ENCODE data around the gene DCST1. TPM values are rescaled to one million over a fixed set of nuclear protein-coding genes. Genes with fewer than 3 reads are reported as not detected.

Gene DCST1
- total and polyA plus RNA-seq, 2 donors (not counting 1 experiment from before 2014, with no cell fraction given): 0.22 TPM; not detected in 1

DNA sequence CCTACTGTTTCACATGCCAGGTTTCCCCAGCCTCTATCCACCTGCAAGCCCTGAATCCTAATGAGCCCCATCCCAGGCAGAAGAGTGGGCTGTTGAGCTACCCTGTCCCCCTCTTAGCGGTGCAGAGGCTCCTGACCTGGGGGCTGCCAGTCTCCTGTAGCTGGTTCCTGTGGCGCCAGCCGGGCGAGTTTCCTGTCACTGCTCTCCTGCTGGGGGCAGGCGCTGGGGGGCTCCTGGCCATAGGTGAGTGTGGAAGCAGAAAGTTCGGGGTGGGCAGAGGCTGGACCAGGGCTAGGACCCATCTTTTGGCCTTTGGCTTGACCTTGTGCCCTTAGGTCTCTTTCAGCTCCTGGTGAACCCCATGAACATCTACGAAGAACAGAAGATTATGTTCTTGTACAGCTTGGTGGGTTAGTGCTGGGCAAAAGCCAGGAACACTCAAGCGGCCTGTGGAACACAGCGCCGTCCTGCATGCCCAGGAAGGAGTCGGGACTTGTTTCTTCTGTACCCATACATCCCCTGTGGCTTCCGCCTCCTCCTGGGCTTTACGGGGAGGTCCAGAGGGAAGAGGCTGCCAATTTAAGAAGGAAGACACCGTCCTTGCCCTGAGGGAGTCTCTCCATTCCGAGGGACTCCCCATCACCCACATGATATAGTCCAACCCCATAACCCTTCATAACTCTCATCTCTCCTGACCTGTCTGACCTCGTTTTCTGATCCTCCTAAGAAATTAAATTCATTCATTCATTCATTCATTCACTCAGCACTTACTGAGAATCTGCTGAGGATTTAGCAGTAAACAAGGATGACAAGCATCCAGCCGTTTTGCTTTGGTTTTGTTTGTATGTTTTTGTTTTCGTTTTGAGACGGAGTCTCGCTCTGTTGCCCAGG, 939 bp downstream of the DCST1 start:
- H3K9ac ChIP-seq (ENCODE audit: low read length): no peak overlapping the region
- POLR2A ChIA-PET: no interaction called here
- no peaks in the 10 kb centered on the region for H3K79me2 ChIP-seq (ENCODE audit: control insufficient read depth, insufficient read depth, low read length)
- H3K4me1 Mint-ChIP-seq: no peaks in the 10 kb centered on the region
- no peak for DNase-seq
- H3K4me3 ChIP-seq (ENCODE audit: control extremely low read depth in 1 of 5, extremely low read depth in 1 of 5, insufficient read depth in 1 of 5, low read depth in 2 of 5, low read length in 4 of 5): no peak overlapping the region
- H3K9me3 Mint-ChIP-seq (ENCODE audit: insufficient read depth): no peaks in the 10 kb centered on the region
- H3K27me3 Mint-ChIP-seq: peaks cover 18% of the 10 kb centered on the region
- no peak overlapping the region for H3K4me3 Mint-ChIP-seq
- H2AFZ ChIP-seq (ENCODE audit: insufficient read depth, low read depth, low read length, poor library complexity, severe bottlenecking): no peak overlapping the region
- ATAC-seq (ENCODE audit: low read depth): no peak
- H3K9me3 ChIP-seq (ENCODE audit: control extremely low read depth in 1 of 3, control insufficient read depth in 2 of 3, insufficient read depth in 1 of 3, low read length in 2 of 3): no peaks in the 10 kb centered on the region
- CTCF ChIA-PET: interaction anchor here (0.8 to 1.6 kb wide), 4 partner anchors 17 to 27 kb away, joined by 3 to 6 read pairs (median 3); no protein-coding TSS in a partner anchor
- H4K20me1 ChIP-seq (ENCODE audit: control insufficient read depth, insufficient read depth, low read length, poor library complexity, severe bottlenecking): no peaks in the 10 kb centered on the region
- intact Hi-C loops (cut with micrococcal nuclease): no loop called here
- H3K27ac Mint-ChIP-seq: no peak overlapping the region
- no peak overlapping the region for H3K4me2 ChIP-seq (replicated peaks; ENCODE audit: low read depth, low read length, poor library complexity, severe bottlenecking)
- peaks cover 0 to 17% (median 0%) of the 10 kb centered on the region in 4 experiments for H3K27me3 ChIP-seq (replicated peaks in 1 of 4; ENCODE audit: control extremely low read depth in 1 of 4, control insufficient read depth in 3 of 4, insufficient read depth in 4 of 4, low read length in 3 of 4)
- H3K36me3 ChIP-seq (replicated peaks in 1 of 2; ENCODE audit: control extremely low read depth in 1 of 2, control insufficient read depth in 1 of 2, extremely low read depth in 1 of 2, insufficient read depth in 2 of 2, low read length in 1 of 2): no peaks in the 10 kb centered on the region
- TF ChIP-seq EZH2 (IDR thresholded peaks at IDR 0.05; ENCODE audit: borderline replicate concordance, insufficient read depth, low read depth, low read length, poor library complexity, severe bottlenecking) (no peak), CTCF (IDR thresholded peaks at IDR 0.05) (no peak)
- WGBS (ENCODE audit: insufficient coverage): 85% methylated on average over 16 of the region's 20 CpGs
- no peak overlapping the region for H3K27ac ChIP-seq (ENCODE audit: low read length in 2 of 2)
- no peaks in the 10 kb centered on the region for H3K4me1 ChIP-seq (ENCODE audit: control insufficient read depth in 2 of 2, insufficient read depth in 2 of 2, low read length in 2 of 2)

DNA sequence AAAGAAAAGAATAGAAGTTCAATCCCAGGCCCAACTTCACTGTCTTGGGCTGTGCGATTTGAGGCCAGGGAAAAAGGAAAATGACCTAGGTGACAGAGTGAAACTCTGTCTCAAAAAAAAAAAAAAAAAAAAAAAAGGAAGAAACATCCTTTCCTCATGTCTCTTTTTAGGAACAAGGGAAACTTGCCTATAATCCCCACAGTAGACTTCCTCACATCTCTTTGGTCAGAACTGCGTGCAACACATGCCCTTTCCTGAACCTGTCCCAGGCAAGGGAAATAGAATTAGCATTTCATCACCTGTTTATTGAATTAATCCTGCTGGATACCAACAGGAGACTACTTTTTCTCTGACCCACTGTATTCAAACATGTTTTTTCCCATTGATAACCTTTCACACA, 2.3 kb downstream of the DCST1 start:
- no peaks in the 10 kb centered on the region for H3K9me3 Mint-ChIP-seq (ENCODE audit: insufficient read depth)
- no peak overlapping the region for H3K27ac ChIP-seq (ENCODE audit: low read length in 2 of 2)
- WGBS (ENCODE audit: insufficient coverage): 93% methylated on average over 1 of the region's 2 CpGs
- peaks cover 20% of the 10 kb centered on the region for H3K27me3 Mint-ChIP-seq
- H3K27me3 ChIP-seq (replicated peaks in 1 of 4; ENCODE audit: control extremely low read depth in 1 of 4, control insufficient read depth in 3 of 4, insufficient read depth in 4 of 4, low read length in 3 of 4): peaks cover 0 to 17% (median 0%) of the 10 kb centered on the region in 4 experiments
- no peaks in the 10 kb centered on the region for H3K4me1 ChIP-seq (ENCODE audit: control insufficient read depth in 2 of 2, insufficient read depth in 2 of 2, low read length in 2 of 2)
- H3K4me3 Mint-ChIP-seq: no peak overlapping the region
- no peak overlapping the region for H3K9ac ChIP-seq (ENCODE audit: low read length)
- intact Hi-C loops (cut with micrococcal nuclease): no loop called here
- H3K36me3 ChIP-seq (replicated peaks in 1 of 2; ENCODE audit: control extremely low read depth in 1 of 2, control insufficient read depth in 1 of 2, extremely low read depth in 1 of 2, insufficient read depth in 2 of 2, low read length in 1 of 2): no peaks in the 10 kb centered on the region
- H3K4me3 ChIP-seq (ENCODE audit: control extremely low read depth in 1 of 5, extremely low read depth in 1 of 5, insufficient read depth in 1 of 5, low read depth in 2 of 5, low read length in 4 of 5): no peak overlapping the region
- no peak for TF ChIP-seq CTCF (IDR thresholded peaks at IDR 0.05)
- TF ChIP-seq EZH2 (IDR thresholded peaks at IDR 0.05; ENCODE audit: borderline replicate concordance, insufficient read depth, low read depth, low read length, poor library complexity, severe bottlenecking): no peak
- ATAC-seq (ENCODE audit: low read depth) (no peak), DNase-seq (no peak)
- no peaks in the 10 kb centered on the region for H3K9me3 ChIP-seq (ENCODE audit: control extremely low read depth in 1 of 3, control insufficient read depth in 2 of 3, insufficient read depth in 1 of 3, low read length in 2 of 3)
- no peak overlapping the region for H3K4me2 ChIP-seq (replicated peaks; ENCODE audit: low read depth, low read length, poor library complexity, severe bottlenecking)
- no peaks in the 10 kb centered on the region for H4K20me1 ChIP-seq (ENCODE audit: control insufficient read depth, insufficient read depth, low read length, poor library complexity, severe bottlenecking)
- ChIA-PET CTCF (interaction anchor here (1.6 kb wide), 1 partner anchor 25 kb away, joined by 6 read pairs; no protein-coding TSS in a partner anchor), POLR2A (interaction anchor here (0.7 kb wide), 1 partner anchor 8 kb away, joined by 4 read pairs; no protein-coding TSS in a partner anchor)
- no peaks in the 10 kb centered on the region for H3K4me1 Mint-ChIP-seq
- H2AFZ ChIP-seq (ENCODE audit: insufficient read depth, low read depth, low read length, poor library complexity, severe bottlenecking): no peak overlapping the region
- H3K79me2 ChIP-seq (ENCODE audit: control insufficient read depth, insufficient read depth, low read length): no peaks in the 10 kb centered on the region
- no peak overlapping the region for H3K27ac Mint-ChIP-seq

Measured in B cell (primary cell).